IMR-90 (cell line): ENCODE results near the gene LONP2.

Experiments
- CEBPB ChIP-seq: IDR thresholded peaks from 2 replicates; pipeline ENCODE4 v1.6.1; 2012; ENCODE audit warnings: low read depth, low read length, improper control_type of control experiment
- CTCF ChIP-seq: conservative IDR thresholded peaks from 2 replicates; pipeline ENCODE4 v1.5.1; 2012; ENCODE audit warnings: mild to moderate bottlenecking, low read depth, low read length, improper control_type of control experiment
- FOS ChIP-seq: fragments of 150-350 bp; IDR thresholded peaks from 2 replicates; pipeline ENCODE4 v1.6.1; 2016; ENCODE audit warnings: low read depth, low read length
- MAZ ChIP-seq: IDR thresholded peaks from 2 replicates; pipeline ENCODE4 v1.6.1; 2012; ENCODE audit warnings: low read depth, mild to moderate bottlenecking, low read length, improper control_type of control experiment, moderate library complexity, borderline replicate concordance
- MXI1 ChIP-seq: IDR thresholded peaks from 2 replicates; pipeline ENCODE4 v1.6.1; 2012; ENCODE audit warnings: low read depth, mild to moderate bottlenecking, low read length, moderate library complexity, borderline replicate concordance
- POLR2A ChIP-seq: IDR thresholded peaks from 2 replicates; pipeline ENCODE4 v1.6.1; 2012; ENCODE audit warnings: mild to moderate bottlenecking, low read depth, low read length
- RAD21 ChIP-seq: IDR thresholded peaks from 2 replicates; pipeline ENCODE4 v1.6.1; 2012; ENCODE audit warnings: low read length, improper control_type of control experiment
- RFX5 ChIP-seq: IDR thresholded peaks from 2 replicates; pipeline ENCODE4 v1.8.0; 2012; ENCODE audit warnings: low read depth, mild to moderate bottlenecking, low read length, moderate library complexity
- SMC3 ChIP-seq: fragments of 150-350 bp; IDR thresholded peaks from 2 replicates; pipeline ENCODE4 v1.6.1; 2016; ENCODE audit warnings: low read depth, mild to moderate bottlenecking, antibody characterized with exemption, low read length, moderate library complexity

- peak; percentile 24; the same call in 1 of the 2 replicates for TF ChIP-seq CTCF
- 0 out of 2 replicates have a peak, but pooled peaks have one; percentile 7 for TF ChIP-seq SMC3
- no peak for TF ChIP-seq FOS
- no peak for TF ChIP-seq POLR2A
- no peak for TF ChIP-seq RFX5
- no peak for TF ChIP-seq MAZ
- TF ChIP-seq CEBPB = no peak
- peak; percentile 16; the same call in 1 of the 2 replicates for TF ChIP-seq RAD21
- TF ChIP-seq MXI1 = no peak
Observed at GRCh38 chr16:48271728-48272127, 27.6 kb downstream of the LONP2 start.
